Hepatocyte (in vitro differentiated cells): Measurements from ENCODE around the gene UBE3C. TPM values are rescaled to one million over a fixed set of nuclear protein-coding genes. Genes with fewer than 3 reads are reported as not detected.

ENCODE experiments used
- DNase-seq: peaks from one replicate; pipeline ENCODE4 v3.0.0-alpha.2; 2016; ENCODE audit warnings: low spot score
- H2AFZ ChIP-seq: fragments of 200-600 bp; sonication (generic); 2 replicates; pipeline ENCODE4 v1.6.0; 2016; ENCODE audit warnings: antibody characterized with exemption, mild to moderate bottlenecking
- H3K27ac ChIP-seq: fragments of 200-600 bp; sonication (generic); 2 replicates; pipeline ENCODE4 v1.5.1; 2016; ENCODE audit warnings: mild to moderate bottlenecking
- H3K27me3 ChIP-seq: fragments of 200-600 bp; sonication (generic); 2 replicates; pipeline ENCODE4 v1.6.1; 2016
- H3K36me3 ChIP-seq: fragments of 200-600 bp; sonication (generic); replicated peaks from 2 replicates; pipeline ENCODE4 v1.5.1; 2016; ENCODE audit warnings: low read depth; ENCODE audit not compliant: insufficient read depth
- H3K4me1 ChIP-seq: fragments of 200-600 bp; sonication (generic); 2 replicates; pipeline ENCODE4 v1.5.1; 2016; ENCODE audit warnings: mild to moderate bottlenecking, moderate library complexity; ENCODE audit not compliant: insufficient read depth
- H3K4me2 ChIP-seq: fragments of 200-600 bp; sonication (generic); 2 replicates; pipeline ENCODE4 v1.6.0; 2016
- H3K4me3 ChIP-seq: fragments of 200-600 bp; sonication (generic); 2 replicates; pipeline ENCODE4 v1.5.1; 2016; ENCODE audit warnings: mild to moderate bottlenecking
- H3K79me2 ChIP-seq: fragments of 200-600 bp; sonication (generic); 2 replicates; pipeline ENCODE4 v1.6.0; 2017; ENCODE audit warnings: mild to moderate bottlenecking
- H3K9me2 ChIP-seq: fragments of 200-600 bp; sonication (generic); replicated peaks from 2 replicates; pipeline ENCODE4 v1.6.0; 2017; ENCODE audit warnings: mild to moderate bottlenecking; ENCODE audit not compliant: insufficient read depth
- H3K9me3 ChIP-seq: fragments of 200-600 bp; sonication (generic); 2 replicates; pipeline ENCODE4 v1.5.1; 2016; ENCODE audit warnings: low read depth, mild to moderate bottlenecking
- H4K20me1 ChIP-seq: fragments of 200-600 bp; sonication (generic); 2 replicates; pipeline ENCODE4 v1.6.0; 2016; ENCODE audit warnings: mild to moderate bottlenecking; ENCODE audit not compliant: insufficient read depth, poor library complexity, severe bottlenecking
- EZH2 ChIP-seq: fragments of 200-600 bp; sonication (generic); IDR thresholded peaks from 2 replicates; pipeline ENCODE4 v1.6.1; 2016; ENCODE audit warnings: antibody characterized with exemption, mild to moderate bottlenecking, borderline replicate concordance
- EZH2phosphoT487 ChIP-seq: fragments of 200-600 bp; sonication (generic); IDR thresholded peaks from one replicate; pipeline ENCODE4 v1.6.1; 2018; ENCODE audit warnings: antibody characterized with exemption, mild to moderate bottlenecking, low read depth, moderate library complexity; ENCODE audit not compliant: unreplicated experiment, severe bottlenecking
- WGBS: methylation state at CpG from one replicate; pipeline ENCODE4 v1.1.6; 2016; ENCODE audit warnings: low lambda C conversion rate; ENCODE audit errors: missing lambda C conversion rate; 5-methylcytosine and 5-hydroxymethylcytosine counted together
- polyA plus RNA-seq: library from polyadenylated mRNA; unstranded; fragments of >200 nt; fragmentation: Nextera tagmentation; extraction: Ambion mirVana; gene quantifications from 2 replicates; pipeline ENCODE4 v1.2.1, GENCODE V29; 2016
- total RNA-seq: library from RNA; depleted of rRNA; stranded (reverse); fragments of >200 nt; gene quantifications from 2 replicates; pipeline ENCODE4 v1.2.3, GENCODE V29; 2014
- TF ChIP-seq, protein P1 (sequence below): fragments of 200-600 bp; sonication (generic); IDR thresholded peaks from 2 replicates; pipeline ENCODE4 v1.5.1; 2016; ENCODE audit warnings: antibody characterized with exemption, mild to moderate bottlenecking; ENCODE audit not compliant: poor library complexity

UBE3C gene
- total and polyA plus RNA-seq, 2 experiments from 2014 or later: 24.6 to 72.6 TPM

DNA sequence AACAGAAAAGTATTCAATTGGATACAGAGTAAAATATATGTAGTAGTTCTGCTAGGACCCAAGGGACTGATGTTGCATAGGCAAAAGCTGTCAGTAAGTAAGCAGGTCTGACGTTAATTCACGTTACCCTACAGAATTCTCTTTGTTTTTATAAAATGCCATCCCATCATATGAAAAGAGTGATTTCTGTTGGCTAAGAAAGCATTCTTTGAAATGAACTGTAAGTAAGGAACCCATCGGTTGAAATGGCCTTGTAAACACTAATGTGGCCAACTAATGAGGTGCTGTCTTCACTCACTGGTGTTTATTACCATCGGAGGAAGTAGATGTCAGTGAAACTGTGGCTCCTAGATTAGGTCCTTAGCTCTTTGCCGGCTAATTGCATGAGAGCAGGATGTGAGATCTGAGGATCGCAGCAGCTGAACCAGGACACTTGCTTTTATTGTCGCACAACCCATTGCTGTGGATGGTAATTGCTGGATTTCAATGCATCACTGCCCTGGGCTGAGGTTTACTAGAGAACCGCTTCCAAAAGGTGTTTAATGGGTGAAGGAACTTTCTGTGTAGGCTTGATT lies 49.5 kb downstream of the UBE3C start:
- no peaks in the 10 kb centered on the region for H3K27me3 ChIP-seq
- WGBS: 78% methylated on average over 8 of the region's 8 CpGs
- no peaks in the 10 kb centered on the region for H3K36me3 ChIP-seq
- no peaks in the 10 kb centered on the region for H3K9me3 ChIP-seq
- H3K27ac ChIP-seq: no peak overlapping the region
- H3K4me2 ChIP-seq: no peak overlapping the region
- H3K4me3 ChIP-seq: no peak overlapping the region
- no peaks in the 10 kb centered on the region for H3K9me2 ChIP-seq
- no peak overlapping the region for H2AFZ ChIP-seq
- TF ChIP-seq EZH2phosphoT487 (no peak), EZH2 (no peak)
- TF ChIP-seq, protein P1, sequence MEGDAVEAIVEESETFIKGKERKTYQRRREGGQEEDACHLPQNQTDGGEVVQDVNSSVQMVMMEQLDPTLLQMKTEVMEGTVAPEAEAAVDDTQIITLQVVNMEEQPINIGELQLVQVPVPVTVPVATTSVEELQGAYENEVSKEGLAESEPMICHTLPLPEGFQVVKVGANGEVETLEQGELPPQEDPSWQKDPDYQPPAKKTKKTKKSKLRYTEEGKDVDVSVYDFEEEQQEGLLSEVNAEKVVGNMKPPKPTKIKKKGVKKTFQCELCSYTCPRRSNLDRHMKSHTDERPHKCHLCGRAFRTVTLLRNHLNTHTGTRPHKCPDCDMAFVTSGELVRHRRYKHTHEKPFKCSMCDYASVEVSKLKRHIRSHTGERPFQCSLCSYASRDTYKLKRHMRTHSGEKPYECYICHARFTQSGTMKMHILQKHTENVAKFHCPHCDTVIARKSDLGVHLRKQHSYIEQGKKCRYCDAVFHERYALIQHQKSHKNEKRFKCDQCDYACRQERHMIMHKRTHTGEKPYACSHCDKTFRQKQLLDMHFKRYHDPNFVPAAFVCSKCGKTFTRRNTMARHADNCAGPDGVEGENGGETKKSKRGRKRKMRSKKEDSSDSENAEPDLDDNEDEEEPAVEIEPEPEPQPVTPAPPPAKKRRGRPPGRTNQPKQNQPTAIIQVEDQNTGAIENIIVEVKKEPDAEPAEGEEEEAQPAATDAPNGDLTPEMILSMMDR: no peak
- H3K79me2 ChIP-seq: peaks cover 5% of the 10 kb centered on the region
- peaks cover 8% of the 10 kb centered on the region for H3K4me1 ChIP-seq
- no peaks in the 10 kb centered on the region for H4K20me1 ChIP-seq
- no peak for DNase-seq

DNA sequence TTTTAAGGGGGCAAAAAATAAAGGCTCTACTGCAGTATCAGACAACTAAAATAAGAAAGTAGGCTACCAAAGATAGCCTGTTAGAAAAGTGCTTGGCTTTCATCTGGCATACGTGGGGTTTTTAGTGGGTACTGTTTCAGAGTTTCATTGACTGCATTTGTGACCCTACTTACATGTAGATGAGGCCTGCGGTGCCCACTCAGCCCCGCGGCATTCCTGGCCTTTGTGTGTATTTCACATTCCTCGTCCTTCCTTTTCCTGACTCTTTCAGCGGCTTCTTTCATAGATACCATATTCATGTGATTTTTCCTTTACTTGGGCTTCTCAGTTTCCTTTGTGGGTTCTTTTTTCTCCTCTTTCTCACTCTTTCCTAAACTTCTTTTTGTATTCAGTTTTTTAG lies 50.7 kb downstream of the UBE3C start:
- H2AFZ ChIP-seq: no peak overlapping the region
- no peak for DNase-seq
- no peaks in the 10 kb centered on the region for H4K20me1 ChIP-seq
- no peaks in the 10 kb centered on the region for H3K9me2 ChIP-seq
- TF ChIP-seq, protein P1: no peak
- TF ChIP-seq EZH2: no peak
- H3K79me2 ChIP-seq: peaks cover 9% of the 10 kb centered on the region
- H3K4me3 ChIP-seq: no peak overlapping the region
- no peak overlapping the region for H3K4me2 ChIP-seq
- H3K27ac ChIP-seq: no peak overlapping the region
- no peaks in the 10 kb centered on the region for H3K36me3 ChIP-seq
- H3K9me3 ChIP-seq: no peaks in the 10 kb centered on the region
- 97% methylated on average over 6 of the region's 6 CpGs for WGBS
- peaks cover 8% of the 10 kb centered on the region for H3K4me1 ChIP-seq
- H3K27me3 ChIP-seq: no peaks in the 10 kb centered on the region

DNA sequence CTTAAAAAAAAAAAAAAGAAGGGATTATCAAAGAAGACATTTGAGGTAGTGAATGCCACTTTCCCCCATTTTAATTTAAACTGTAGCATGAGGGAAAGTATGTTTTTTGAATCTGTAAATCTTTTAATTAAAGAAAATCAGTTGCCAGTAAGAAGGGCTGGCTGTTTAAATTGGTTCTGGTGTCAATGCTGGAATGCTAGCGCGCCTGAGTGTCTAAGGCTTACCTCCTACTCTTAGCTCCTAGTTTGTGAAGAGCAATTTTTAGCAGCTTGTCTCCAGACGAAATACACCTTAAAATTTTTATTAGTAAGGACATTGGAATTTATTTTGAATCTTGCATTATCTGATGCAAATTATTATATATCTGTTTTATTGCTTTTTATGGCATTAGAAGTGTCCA lies 54.1 kb downstream of the UBE3C start:
- H3K36me3 ChIP-seq: no peaks in the 10 kb centered on the region

More for the DNA sequence above, 54.1 kb downstream of the UBE3C start:
- Histone ChIP-seq H4K20me1 (no peaks in the 10 kb centered on the region), H3K4me1 (peaks cover 8% of the 10 kb centered on the region), H3K4me3 (no peak overlapping the region), H2AFZ (no peak overlapping the region), H3K27ac (no peak overlapping the region), H3K9me3 (no peaks in the 10 kb centered on the region), H3K27me3 (no peaks in the 10 kb centered on the region), H3K79me2 (peaks cover 11% of the 10 kb centered on the region), H3K9me2 (no peaks in the 10 kb centered on the region), H3K4me2 (no peak overlapping the region)
- no peak for DNase-seq
- WGBS: 91% methylated on average over 3 of the region's 3 CpGs
- TF ChIP-seq EZH2phosphoT487 (no peak), EZH2 (no peak)
- TF ChIP-seq, protein P1: no peak
